Activated T-cell treated with anti-CD3 and anti-CD28 coated beads, Interleukin-2, amount 50 U/mL, for 48 hours (primary cell): ENCODE results near the gene ALOX5.
"Not testable (repeated sequence)": the region's sequence is repeated elsewhere in the genome, so short reads cannot be mapped to it uniquely, and the experiment has no call there.

Experiments used
- DNase-seq, 2 experiments: peaks; one replicate each; pipeline ENCODE4 v3.0.0-alpha.2; 2020

ALOX5 gene

DNA sequence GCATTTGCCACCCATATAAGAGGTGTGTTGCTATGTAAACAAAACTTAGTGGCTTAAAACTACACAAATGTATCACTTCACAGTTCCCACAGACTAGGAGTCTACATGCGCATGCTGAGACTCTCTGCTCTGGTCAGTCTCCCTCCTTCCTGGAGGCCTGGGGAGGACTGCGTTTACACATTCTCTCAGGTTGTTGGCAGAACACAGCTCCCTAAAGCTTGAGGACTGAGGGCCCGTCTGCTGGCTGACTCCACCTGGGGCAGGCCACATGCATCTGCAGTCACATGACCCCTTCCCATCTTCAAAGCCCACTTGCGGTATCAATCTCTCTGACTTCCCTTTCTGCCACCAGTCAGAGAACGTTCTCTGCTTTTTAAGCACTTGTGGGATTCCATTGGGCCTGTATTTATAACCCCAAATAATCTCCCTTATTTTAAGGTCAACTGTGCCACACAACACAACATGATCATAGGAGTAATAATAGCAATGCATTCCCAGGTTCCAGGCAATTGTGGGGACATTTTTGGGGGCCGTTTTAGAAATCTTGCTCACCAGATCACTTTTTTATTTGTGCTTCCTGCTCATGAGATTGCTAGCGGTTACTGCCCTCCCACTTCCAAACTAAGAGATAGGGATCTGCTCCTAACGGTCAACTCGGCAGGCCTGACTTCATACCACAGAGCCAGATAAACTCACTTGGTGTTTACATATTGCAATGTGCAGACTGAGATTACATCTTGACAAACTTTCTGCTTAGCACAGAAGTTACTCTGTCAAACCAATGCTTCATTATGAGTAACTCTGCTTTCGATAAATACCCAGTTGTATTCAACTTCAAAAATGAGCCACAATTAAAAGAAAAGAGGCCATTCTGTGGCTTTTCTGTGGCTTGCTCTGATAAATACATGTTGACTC is 96.3 kb downstream of the ALOX5 start:
- DNase-seq: peak; percentile 46

- no peak for DNase-seq
Measured at GRCh38 chr10:45471059-45471458, 97.0 kb downstream of the ALOX5 start.

DNA sequence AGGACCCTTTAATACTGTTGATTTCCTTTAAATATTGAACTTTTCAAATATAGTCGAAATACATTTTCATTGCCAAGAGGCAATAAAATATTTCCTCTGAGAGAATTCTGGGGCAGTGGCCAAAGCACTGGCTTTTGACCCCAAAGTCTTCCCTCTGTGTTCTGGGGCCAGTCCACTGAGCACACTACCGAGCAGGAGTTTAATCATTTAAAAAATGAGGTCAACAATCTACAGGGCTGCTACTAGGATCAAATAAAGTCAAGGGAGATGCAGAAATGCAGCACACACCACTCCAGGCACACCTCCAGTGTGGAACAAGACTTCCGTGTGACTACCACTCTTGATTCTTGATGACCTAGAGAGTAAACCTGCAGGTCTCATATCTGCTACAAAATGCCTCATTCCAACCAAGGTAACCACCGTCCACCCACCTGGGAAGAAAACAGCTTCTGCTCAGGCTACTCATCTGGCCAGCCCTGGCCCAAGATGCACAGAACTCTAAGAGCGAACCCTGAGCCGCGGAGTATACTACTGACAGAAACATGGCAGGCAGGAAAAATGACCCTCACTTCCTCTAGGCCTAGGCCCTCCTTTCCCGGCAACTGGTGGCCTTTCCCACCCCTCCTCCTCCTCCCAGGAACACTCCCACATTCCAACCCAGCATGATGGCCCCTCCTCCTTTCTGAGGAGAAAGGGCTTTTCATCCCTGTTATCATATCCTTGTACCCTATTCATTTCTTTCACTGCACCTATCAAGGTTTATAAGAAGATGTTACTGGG is 97.7 kb downstream of the ALOX5 start:
- no peak for DNase-seq

- DNase-seq: no peak
Measured at GRCh38 chr10:45473126-45473525, 99.1 kb downstream of the ALOX5 start.

- no peak for DNase-seq
Measured at GRCh38 chr10:45476559-45476958, 102.5 kb downstream of the ALOX5 start.

DNA sequence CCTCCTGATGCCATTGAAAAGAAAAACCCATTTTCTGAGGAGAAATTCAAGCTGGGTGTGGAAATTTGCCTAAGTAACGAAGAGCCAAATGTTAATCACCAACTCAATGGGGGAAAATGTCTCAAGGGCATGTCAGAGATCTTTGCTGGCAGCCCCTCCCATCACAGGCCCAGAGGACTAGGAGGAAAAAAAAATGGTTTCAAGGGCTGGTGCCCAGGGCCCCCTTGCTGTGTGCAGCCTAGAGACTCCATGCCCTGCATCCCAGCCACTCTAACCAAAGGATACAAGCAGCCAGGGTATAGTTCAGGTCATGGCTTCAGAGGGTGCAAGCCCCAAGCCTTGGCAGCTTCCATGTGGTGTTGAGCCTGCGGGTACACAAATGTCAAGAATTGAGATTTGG is 106.3 kb downstream of the ALOX5 start:
- no peak for DNase-seq

- DNase-seq: not testable (repeated sequence)
Measured at GRCh38 chr10:45481100-45481499, 107.1 kb downstream of the ALOX5 start.

- DNase-seq: no peak
Measured at GRCh38 chr10:45483002-45483401, 109.0 kb downstream of the ALOX5 start.

GRCh38 chr10:45487735-45488134 is 113.7 kb downstream of the ALOX5 start:
- DNase-seq: no peak

GRCh38 chr10:45488365-45488764 is 114.3 kb downstream of the ALOX5 start:
- no peak for DNase-seq

- DNase-seq: no peak
Measured at GRCh38 chr10:45490277-45490676, 116.3 kb downstream of the ALOX5 start.

DNA sequence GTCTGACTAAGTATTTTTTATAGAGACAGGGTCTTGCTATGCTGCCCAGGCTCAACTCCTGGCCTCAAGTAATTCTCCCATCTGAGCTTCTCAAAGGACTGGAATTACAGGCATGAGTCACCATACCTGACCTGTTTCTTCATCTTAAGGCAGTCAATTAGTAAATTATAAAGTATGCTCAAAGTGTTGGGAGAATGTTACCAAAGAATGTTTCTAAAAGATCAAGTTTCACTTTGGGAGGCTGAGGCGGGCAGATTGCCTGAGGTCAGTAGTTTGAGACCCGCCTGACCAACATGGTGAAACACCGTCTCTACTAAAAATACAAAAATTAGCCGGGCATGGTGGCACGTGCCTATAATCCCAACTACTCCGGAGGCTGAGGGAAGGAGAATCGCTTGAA is 117.0 kb downstream of the ALOX5 start:
- no peak for DNase-seq
